Effector memory CD4-positive, alpha-beta T cell (primary cell): ENCODE measurements around the gene MAP4K4.

Source experiments
- DNase-seq, 3 donors: peaks; one replicate each; pipeline ENCODE4 v3.0.0-alpha.2; 2020
- H3K27ac ChIP-seq: 2 replicates; pipeline ENCODE4 v1.7.0; 2013; ENCODE audit warnings: mild to moderate bottlenecking, low read length, moderate library complexity; ENCODE audit not compliant: insufficient read depth, poor library complexity, severe bottlenecking
- H3K27me3 ChIP-seq: replicated peaks from 2 replicates; pipeline ENCODE4 v1.7.0; 2013; ENCODE audit warnings: mild to moderate bottlenecking, low read length; ENCODE audit not compliant: insufficient read depth, control insufficient read depth, poor library complexity, severe bottlenecking
- H3K36me3 ChIP-seq: 2 replicates; pipeline ENCODE4 v1.7.0; 2013; ENCODE audit warnings: mild to moderate bottlenecking, low read length, moderate library complexity; ENCODE audit not compliant: control insufficient read depth, insufficient read depth
- H3K4me1 ChIP-seq: 2 replicates; pipeline ENCODE4 v1.7.0; 2013; ENCODE audit warnings: low read length, mild to moderate bottlenecking; ENCODE audit not compliant: control insufficient read depth, insufficient read depth, poor library complexity, severe bottlenecking
- H3K4me3 ChIP-seq: 2 replicates; pipeline ENCODE4 v1.7.0; 2013; ENCODE audit warnings: low read length, low read depth, mild to moderate bottlenecking; ENCODE audit not compliant: insufficient read depth, poor library complexity, severe bottlenecking
- H3K9me3 ChIP-seq: 2 replicates; pipeline ENCODE4 v1.7.0; 2013; ENCODE audit warnings: mild to moderate bottlenecking, low read length, moderate library complexity; ENCODE audit not compliant: control insufficient read depth

The MAP4K4 gene

DNA sequence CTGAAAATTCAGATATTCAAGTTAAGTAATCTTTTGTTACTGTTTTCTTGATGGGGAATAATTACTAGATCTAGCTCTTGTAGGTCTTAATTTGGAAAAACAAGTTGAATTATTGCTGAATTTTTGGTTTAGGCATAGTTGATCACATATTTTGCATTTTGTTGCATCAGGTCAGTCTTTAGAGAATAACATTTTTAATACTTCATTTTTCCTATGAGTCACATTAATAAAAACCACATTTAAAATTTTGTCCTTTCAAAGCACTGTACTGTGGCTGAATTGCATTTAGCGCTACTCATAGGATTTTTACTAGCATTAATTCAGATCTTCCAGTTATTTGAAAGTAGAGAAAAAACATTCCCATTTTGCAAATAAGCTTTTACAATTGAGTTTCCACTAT is 23.2 kb downstream of the MAP4K4 start:
- H3K4me3 ChIP-seq, result no peak overlapping the region

DNA sequence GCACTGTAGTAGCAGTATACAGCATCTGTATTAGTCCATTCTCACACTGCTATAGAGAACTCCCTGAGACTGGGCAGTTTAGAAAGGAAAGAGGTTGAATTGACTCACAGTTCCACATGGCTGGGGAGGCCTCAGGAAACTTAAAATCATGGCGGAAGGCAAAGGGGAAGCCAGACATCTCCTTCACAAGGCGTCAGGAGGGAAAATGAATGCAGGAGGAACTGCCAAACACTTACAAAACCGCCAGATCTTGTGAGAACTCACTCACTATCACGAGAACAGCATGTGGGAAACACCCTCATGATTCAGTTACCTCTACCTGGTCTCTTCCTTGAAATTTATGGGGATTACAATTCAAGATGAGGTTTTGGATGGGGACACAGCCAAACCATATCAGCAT is 25.4 kb downstream of the MAP4K4 start:
- Histone ChIP-seq H3K27ac (no peak overlapping the region), H3K27me3 (no peaks in the 10 kb centered on the region), H3K4me1 (peaks cover 27% of the 10 kb centered on the region), H3K36me3 (no peaks in the 10 kb centered on the region), H3K9me3 (no peaks in the 10 kb centered on the region), H3K4me3 (no peak overlapping the region)
- no peak for DNase-seq

More for the DNA sequence above, 23.2 kb downstream of the MAP4K4 start:
- no peak for DNase-seq
- Histone ChIP-seq H3K4me1 (peaks cover 44% of the 10 kb centered on the region), H3K27me3 (no peaks in the 10 kb centered on the region), H3K9me3 (no peaks in the 10 kb centered on the region), H3K27ac (peak overlapping the region; percentile 2), H3K36me3 (no peaks in the 10 kb centered on the region)

DNA sequence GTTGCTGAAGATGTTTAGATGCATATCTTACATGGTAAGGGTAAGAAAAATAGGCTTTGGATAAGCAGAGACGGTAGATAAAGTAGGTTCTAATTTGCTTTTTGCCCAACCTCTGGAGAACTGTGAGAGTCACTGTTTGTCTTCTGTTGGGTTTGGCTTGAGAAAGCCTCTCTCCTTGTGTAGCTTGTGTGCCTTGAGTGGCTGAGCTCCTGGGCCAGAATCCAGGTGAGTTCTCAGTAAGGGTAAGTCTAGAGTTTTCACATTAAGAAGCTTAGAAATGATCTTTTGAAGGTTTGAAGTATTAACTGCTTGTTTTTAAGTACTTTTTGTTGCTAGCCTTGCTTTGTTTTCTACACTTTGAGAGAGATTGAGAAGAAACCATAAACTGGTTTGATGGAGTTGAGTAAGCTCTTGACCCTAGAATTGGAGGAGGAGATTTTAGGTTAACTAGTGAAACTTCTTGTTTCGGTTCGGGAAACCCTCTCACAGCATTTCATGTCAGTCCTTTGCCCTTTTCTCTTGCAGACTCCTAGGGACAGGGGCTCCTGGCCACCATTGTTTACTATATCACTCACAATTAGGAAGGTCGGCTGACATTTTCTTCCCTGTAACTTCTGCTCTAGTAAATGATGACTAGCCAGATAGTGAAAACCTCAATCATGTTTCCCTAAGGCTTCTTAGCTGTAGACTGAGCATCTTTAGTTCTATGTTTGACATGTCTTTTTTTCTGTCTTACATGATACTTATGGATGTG is 26.0 kb downstream of the MAP4K4 start:
- no peak overlapping the region for H3K4me3 ChIP-seq
- H3K9me3 ChIP-seq, result no peaks in the 10 kb centered on the region
- H3K36me3 ChIP-seq, result no peaks in the 10 kb centered on the region
- no peak overlapping the region for H3K27ac ChIP-seq
- no peaks in the 10 kb centered on the region for H3K27me3 ChIP-seq
- H3K4me1 ChIP-seq, result peaks cover 22% of the 10 kb centered on the region
- no peak for DNase-seq

DNA sequence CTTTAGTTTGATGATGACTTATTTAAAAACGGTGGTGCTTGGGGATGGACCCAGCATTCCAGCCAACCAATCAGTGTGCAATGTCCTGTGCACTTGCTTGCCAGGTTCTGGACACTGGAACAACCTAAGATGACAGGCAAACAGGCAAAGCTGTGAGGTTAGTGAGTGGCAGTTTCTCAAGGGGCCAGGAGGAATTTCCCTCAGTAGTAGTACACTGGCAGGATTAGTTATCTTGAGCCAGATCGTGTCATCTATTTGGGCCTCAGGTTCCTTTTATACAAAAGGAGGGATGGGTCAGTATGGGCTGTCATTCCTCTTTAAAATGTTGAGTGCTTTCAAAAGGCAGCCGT is 26.6 kb downstream of the MAP4K4 start:
- Histone ChIP-seq H3K36me3 (no peaks in the 10 kb centered on the region), H3K27me3 (no peaks in the 10 kb centered on the region), H3K27ac (no peak overlapping the region), H3K9me3 (no peaks in the 10 kb centered on the region), H3K4me3 (no peak overlapping the region), H3K4me1 (peaks cover 19% of the 10 kb centered on the region)
- DNase-seq, result no peak

GRCh38 chr2:101725038-101725437 is 27.5 kb downstream of the MAP4K4 start:
- H3K4me1 ChIP-seq, result peaks cover 25% of the 10 kb centered on the region
- no peaks in the 10 kb centered on the region for H3K27me3 ChIP-seq
- no peak overlapping the region for H3K27ac ChIP-seq
- no peaks in the 10 kb centered on the region for H3K9me3 ChIP-seq
- no peak for DNase-seq
- H3K36me3 ChIP-seq, result no peaks in the 10 kb centered on the region
- H3K4me3 ChIP-seq, result no peak overlapping the region

GRCh38 chr2:101725515-101726192 is 28.1 kb downstream of the MAP4K4 start:
- H3K4me3 ChIP-seq, result no peak overlapping the region
- no peaks in the 10 kb centered on the region for H3K36me3 ChIP-seq
- peaks cover 29% of the 10 kb centered on the region for H3K4me1 ChIP-seq
- no peaks in the 10 kb centered on the region for H3K27me3 ChIP-seq
- no peak for DNase-seq
- H3K9me3 ChIP-seq, result no peaks in the 10 kb centered on the region
- H3K27ac ChIP-seq, result no peak overlapping the region

DNA sequence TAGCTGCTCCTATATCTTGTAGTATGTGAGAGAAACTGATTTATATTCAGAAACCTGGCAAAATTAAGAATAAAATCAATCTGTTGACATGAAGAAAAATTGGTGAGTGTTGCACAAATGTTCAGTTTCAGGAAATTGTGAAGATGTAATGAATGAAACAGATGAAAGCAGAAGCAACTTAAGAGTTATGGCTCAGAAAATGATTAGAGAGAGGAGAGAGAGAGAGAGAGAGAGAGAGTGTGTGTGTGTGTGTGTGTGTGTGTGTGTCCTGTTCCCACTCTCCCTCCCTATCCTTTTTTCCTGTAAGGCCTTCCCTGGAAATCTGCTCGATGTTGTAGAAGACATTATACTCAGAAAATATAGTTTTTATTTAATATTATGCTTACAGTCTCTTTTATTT is 31.4 kb downstream of the MAP4K4 start:
- no peak for DNase-seq
- Histone ChIP-seq H3K9me3 (no peaks in the 10 kb centered on the region), H3K36me3 (no peaks in the 10 kb centered on the region), H3K4me1 (peaks cover 32% of the 10 kb centered on the region), H3K27me3 (no peaks in the 10 kb centered on the region), H3K4me3 (no peak overlapping the region), H3K27ac (no peak overlapping the region)

- no peak for DNase-seq
- no peaks in the 10 kb centered on the region for H3K27me3 ChIP-seq
- no peak overlapping the region for H3K4me3 ChIP-seq
- peaks cover 27% of the 10 kb centered on the region for H3K4me1 ChIP-seq
- no peaks in the 10 kb centered on the region for H3K36me3 ChIP-seq
- no peak overlapping the region for H3K27ac ChIP-seq
- no peaks in the 10 kb centered on the region for H3K9me3 ChIP-seq
These were observed 32.1 kb downstream of the MAP4K4 start for GRCh38 chr2:101729521-101730190.

DNA sequence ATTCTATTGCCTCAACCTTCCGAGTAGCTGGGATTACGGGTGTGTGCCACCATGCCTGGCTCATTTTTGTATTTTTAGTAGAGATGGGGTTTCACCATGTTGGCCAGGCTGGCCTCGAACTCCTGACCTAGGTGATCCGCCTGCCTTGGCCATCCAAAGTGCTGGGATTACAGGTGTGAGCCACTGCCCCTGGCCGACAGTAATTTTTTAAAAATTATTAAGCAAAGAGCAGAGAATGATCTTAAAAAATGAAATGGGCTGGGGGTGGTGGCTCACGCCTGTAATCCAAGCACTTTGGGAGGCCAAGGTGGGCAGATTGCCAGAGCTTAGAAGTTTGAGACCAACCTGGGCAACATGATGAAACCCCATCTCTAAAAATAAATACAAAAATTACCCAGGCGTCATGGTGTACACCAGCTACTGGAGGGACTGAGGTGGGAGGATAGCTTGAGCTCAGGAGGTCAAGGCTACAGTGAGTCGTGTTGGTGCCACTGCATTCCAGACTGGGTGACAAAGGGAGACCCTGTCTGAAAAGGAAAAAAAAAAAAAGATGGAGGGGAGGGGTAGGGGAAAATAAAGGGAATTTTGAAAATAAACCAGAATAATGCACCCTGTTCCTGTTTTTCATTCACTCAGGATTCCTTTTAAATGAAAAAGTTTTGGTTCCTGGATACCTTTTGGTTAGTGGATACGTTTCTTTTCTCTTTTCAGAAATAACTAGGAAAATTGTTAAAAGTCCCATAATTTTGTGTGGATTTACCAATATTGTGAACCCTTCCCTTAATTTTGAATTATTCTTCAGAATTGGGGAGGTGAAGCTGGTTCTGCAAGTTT is 33.9 kb downstream of the MAP4K4 start:
- H3K27ac ChIP-seq, result no peak overlapping the region
- H3K4me1 ChIP-seq, result peaks cover 23% of the 10 kb centered on the region
- H3K9me3 ChIP-seq, result no peaks in the 10 kb centered on the region
- no peak for DNase-seq
- H3K27me3 ChIP-seq, result no peaks in the 10 kb centered on the region
- H3K36me3 ChIP-seq, result no peaks in the 10 kb centered on the region
- H3K4me3 ChIP-seq, result no peak overlapping the region
